Calu3 (cell line): ENCODE results near the gene SMOC1. TPM values are rescaled to one million over a fixed set of nuclear protein-coding genes. Genes with fewer than 3 reads are reported as not detected.

ENCODE experiments used
- BruUV-seq: library from RNA; stranded (reverse); fragments of 400-500 nt; replicated peaks from 2 replicates; lab custom pipeline; 2021; lab: Mats Ljungman, UMichigan
- CTCF ChIA-PET: fragments of 300-600 bp; sonication (Branson Sonifier 250); formaldehyde crosslinking; loops from one replicate; lab custom pipeline; 2022; ENCODE audit warnings: antibody characterized with exemption; lab: Charles Lee
- DNase-seq: peaks from one replicate; pipeline ENCODE4 v3.0.0; 2022
- H3K27ac Mint-ChIP-seq: one replicate; pipeline ENCODE4 v1.8.0; 2022; ENCODE audit warnings: mixed read lengths; ENCODE audit not compliant: unreplicated experiment
- H3K27me3 Mint-ChIP-seq: one replicate; pipeline ENCODE4 v1.8.0; 2022; ENCODE audit warnings: mixed read lengths; ENCODE audit not compliant: unreplicated experiment
- H3K36me3 Mint-ChIP-seq: one replicate; pipeline ENCODE4 v1.8.0; 2022; ENCODE audit warnings: mild to moderate bottlenecking, moderate library complexity, mixed read lengths; ENCODE audit not compliant: insufficient read depth, unreplicated experiment
- H3K4me1 Mint-ChIP-seq: one replicate; pipeline ENCODE4 v1.8.0; 2022; ENCODE audit warnings: mild to moderate bottlenecking, low read depth, mixed read lengths; ENCODE audit not compliant: unreplicated experiment
- H3K4me3 Mint-ChIP-seq: one replicate; pipeline ENCODE4 v1.8.0; 2022; ENCODE audit warnings: mild to moderate bottlenecking, low read depth, moderate library complexity, mixed read lengths; ENCODE audit not compliant: unreplicated experiment
- H3K9me3 Mint-ChIP-seq: one replicate; pipeline ENCODE4 v1.8.0; 2022; ENCODE audit warnings: low read depth, mixed read lengths; ENCODE audit not compliant: unreplicated experiment
- CTCF ChIP-seq: fragments of 200-600 bp; IDR thresholded peaks from one replicate; pipeline ENCODE4 v1.8.0; 2022; ENCODE audit warnings: antibody characterized with exemption; ENCODE audit not compliant: unreplicated experiment
- intact Hi-C: fragments of 100-400 bp; cut with micrococcal nuclease; formaldehyde crosslinking; loops from one replicate; pipeline ENCODE4 v1.10.0; 2022; ENCODE audit not compliant: unreplicated experiment
- total RNA-seq: library from RNA; stranded (reverse); gene quantifications from 2 replicates; pipeline ENCODE4 v1.2.3, GENCODE V29; 2022

Gene SMOC1
- total RNA-seq, 1 experiment from 2014 or later = 39.6 TPM

GRCh38 chr14:69909826-69910550, 30.8 kb downstream of the SMOC1 start:
- Mint-ChIP-seq H3K9me3 (no peaks in the 10 kb centered on the region), H3K36me3 (no peaks in the 10 kb centered on the region), H3K4me1 (peaks cover under 1% of the 10 kb centered on the region), H3K4me3 (no peak overlapping the region), H3K27me3 (no peaks in the 10 kb centered on the region), H3K27ac (no peak overlapping the region)
- no peak for TF ChIP-seq CTCF
- DNase-seq = no peak
- BruUV-seq = no TSS peak
- CTCF ChIA-PET = no interaction called here
- intact Hi-C loops = no loop called here

GRCh38 chr14:69910871-69911270, 31.7 kb downstream of the SMOC1 start:
- Mint-ChIP-seq H3K27me3 (no peaks in the 10 kb centered on the region), H3K4me3 (no peak overlapping the region), H3K27ac (no peak overlapping the region), H3K9me3 (no peaks in the 10 kb centered on the region), H3K4me1 (peaks cover 9% of the 10 kb centered on the region), H3K36me3 (no peaks in the 10 kb centered on the region)
- BruUV-seq = no TSS peak
- intact Hi-C loops = no loop called here
- CTCF ChIA-PET = no interaction called here
- DNase-seq = no peak
- no peak for TF ChIP-seq CTCF

- CTCF ChIA-PET = no interaction called here
- Mint-ChIP-seq H3K4me3 (no peak overlapping the region), H3K27ac (no peak overlapping the region), H3K36me3 (no peaks in the 10 kb centered on the region), H3K4me1 (peaks cover 24% of the 10 kb centered on the region), H3K27me3 (no peaks in the 10 kb centered on the region), H3K9me3 (no peaks in the 10 kb centered on the region)
- no peak for TF ChIP-seq CTCF
- no TSS peak for BruUV-seq
- intact Hi-C loops = no loop called here
- DNase-seq = no peak
Observed at GRCh38 chr14:69913686-69914085, 34.5 kb downstream of the SMOC1 start.

GRCh38 chr14:69916396-69916795, 37.2 kb downstream of the SMOC1 start:
- DNase-seq = no peak
- no peaks in the 10 kb centered on the region for H3K27me3 Mint-ChIP-seq
- no TSS peak for BruUV-seq
- H3K36me3 Mint-ChIP-seq = no peaks in the 10 kb centered on the region
- TF ChIP-seq CTCF = no peak
- H3K4me1 Mint-ChIP-seq = peaks cover 24% of the 10 kb centered on the region
- no peak overlapping the region for H3K4me3 Mint-ChIP-seq
- CTCF ChIA-PET = interaction anchor here (0.8 to 1.7 kb wide), 3 partner anchors 12 to 40 kb away, joined by 3 to 5 read pairs (median 3); no protein-coding TSS in a partner anchor
- H3K27ac Mint-ChIP-seq = peak overlapping the region; percentile 2
- intact Hi-C loops = no loop called here
- no peaks in the 10 kb centered on the region for H3K9me3 Mint-ChIP-seq
